Esophagus squamous epithelium (tissue), 5 donors: ENCODE measurements around the gene IMMT. TPM values are rescaled to one million over a fixed set of nuclear protein-coding genes. Genes with fewer than 3 reads are reported as not detected.
A peak's percentile ranks its signal among the peaks of the same experiment; 100 is the strongest.

ENCODE experiments used
- DNase-seq: peaks from one replicate; lab custom pipeline; 2025; lab: John Stamatoyannopoulos, UW
- H3K27ac ChIP-seq, 4 donors: fragments of 200-600 bp; sonication (generic); one replicate each; pipeline ENCODE4 v1.5.1; 2016 to 2019; ENCODE audit warnings: mild to moderate bottlenecking in 1 of 4
- H3K27me3 ChIP-seq, 4 donors: fragments of 200-600 bp; sonication (generic); 1 replicate in 3 of 4; 2 replicates in 1 of 4; pipeline versions ENCODE4 v1.5.1 to v1.6.0; 2017 to 2021; ENCODE audit warnings: antibody characterized with exemption in 1 of 4
- H3K36me3 ChIP-seq, 3 donors: fragments of 200-600 bp; sonication (generic); one replicate each; pipeline ENCODE4 v1.5.1; 2016 to 2019
- H3K4me1 ChIP-seq, 3 donors: fragments of 200-600 bp; sonication (generic); one replicate each; pipeline ENCODE4 v1.5.1; 2017 to 2019
- H3K4me3 ChIP-seq, 4 donors: fragments of 200-600 bp; sonication (generic); 1 replicate in 3 of 4; 2 replicates in 1 of 4; pipeline ENCODE4 v1.5.1; 2016 to 2019; ENCODE audit warnings: mild to moderate bottlenecking in 2 of 4, moderate library complexity in 1 of 4
- H3K9me3 ChIP-seq, 3 donors: fragments of 200-600 bp; sonication (generic); one replicate each; pipeline ENCODE4 v1.5.1; 2016 to 2019
- POLR2A ChIP-seq, 4 donors: fragments of 450-650 bp; IDR thresholded peaks; one replicate each; pipeline ENCODE4 v1.6.1; 2017; ENCODE audit warnings: antibody characterized with exemption in 4 of 4, mild to moderate bottlenecking in 4 of 4, moderate library complexity in 3 of 4
- WGBS, 2 donors: methylation state at CpG; one replicate each; pipeline ENCODE4 v1.1.5; 2018; 5-methylcytosine and 5-hydroxymethylcytosine counted together
- intact Hi-C: fragments of 100-400 bp; cut with DNase I; formaldehyde crosslinking; loops from one replicate; pipeline ENCODE4 v1.15.0; 2022
- total RNA-seq, 4 donors: library from RNA; depleted of rRNA; stranded (reverse); fragments of >200 nt; gene quantifications; one replicate each; pipeline ENCODE4 v1.1.0, GENCODE V29; 2016
- TF ChIP-seq, protein P1 (sequence below), 6 experiments: fragments of 450-650 bp in 4 of 6; fragments of 200-600 bp in 2 of 6; sonication (generic) in 2 of 6; IDR thresholded peaks; one replicate each; pipeline ENCODE4 v1.5.1; 2016 to 2019; ENCODE audit warnings: antibody characterized with exemption in 6 of 6, mild to moderate bottlenecking in 4 of 6, moderate library complexity in 4 of 6
- donor health status: DM: yes; HTN: yes; CAD: no.

IMMT gene
- total RNA-seq, 4 donors from 2014 or later: 40.1 to 55.1 (median 49.0) TPM

DNA sequence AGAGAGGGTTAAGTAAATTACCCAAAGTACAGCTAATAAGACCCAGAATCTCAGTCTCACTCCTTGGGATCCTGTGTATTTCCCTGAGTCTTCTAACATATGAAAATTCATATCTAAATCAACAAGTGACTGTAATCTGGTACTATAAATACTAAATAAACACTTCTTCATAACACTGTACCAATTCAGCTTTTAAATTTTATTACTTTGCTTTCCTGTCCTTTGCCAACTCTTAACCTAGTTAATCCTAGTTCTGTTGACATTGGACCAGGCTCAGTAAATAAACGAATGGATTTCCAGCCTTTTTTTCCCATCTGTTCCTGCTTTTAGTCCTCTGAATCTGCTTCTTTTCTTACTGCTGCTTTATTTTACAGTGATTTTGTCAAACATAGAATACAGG is 17.8 kb upstream of the IMMT start:
- TF ChIP-seq, protein P1, sequence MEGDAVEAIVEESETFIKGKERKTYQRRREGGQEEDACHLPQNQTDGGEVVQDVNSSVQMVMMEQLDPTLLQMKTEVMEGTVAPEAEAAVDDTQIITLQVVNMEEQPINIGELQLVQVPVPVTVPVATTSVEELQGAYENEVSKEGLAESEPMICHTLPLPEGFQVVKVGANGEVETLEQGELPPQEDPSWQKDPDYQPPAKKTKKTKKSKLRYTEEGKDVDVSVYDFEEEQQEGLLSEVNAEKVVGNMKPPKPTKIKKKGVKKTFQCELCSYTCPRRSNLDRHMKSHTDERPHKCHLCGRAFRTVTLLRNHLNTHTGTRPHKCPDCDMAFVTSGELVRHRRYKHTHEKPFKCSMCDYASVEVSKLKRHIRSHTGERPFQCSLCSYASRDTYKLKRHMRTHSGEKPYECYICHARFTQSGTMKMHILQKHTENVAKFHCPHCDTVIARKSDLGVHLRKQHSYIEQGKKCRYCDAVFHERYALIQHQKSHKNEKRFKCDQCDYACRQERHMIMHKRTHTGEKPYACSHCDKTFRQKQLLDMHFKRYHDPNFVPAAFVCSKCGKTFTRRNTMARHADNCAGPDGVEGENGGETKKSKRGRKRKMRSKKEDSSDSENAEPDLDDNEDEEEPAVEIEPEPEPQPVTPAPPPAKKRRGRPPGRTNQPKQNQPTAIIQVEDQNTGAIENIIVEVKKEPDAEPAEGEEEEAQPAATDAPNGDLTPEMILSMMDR (IDR thresholded peaks at IDR 0.05): no peak
- TF ChIP-seq POLR2A (IDR thresholded peaks at IDR 0.05): no peak
- no peak overlapping the region for H3K4me3 ChIP-seq
- peaks cover 9 to 65% (median 18%) of the 10 kb centered on the region in 3 donors for H3K36me3 ChIP-seq
- H3K9me3 ChIP-seq: no peaks in the 10 kb centered on the region
- peak overlapping the region in 1 of 4 donors; percentile 9 for H3K27ac ChIP-seq
- intact Hi-C loops: no loop called here
- H3K4me1 ChIP-seq: peaks cover 0 to 17% (median 0%) of the 10 kb centered on the region in 3 donors
- 22 to 40% methylated on average over 1 of the region's 1 CpG for WGBS, 2 donors
- H3K27me3 ChIP-seq: no peaks in the 10 kb centered on the region
- DNase-seq: no peak

DNA sequence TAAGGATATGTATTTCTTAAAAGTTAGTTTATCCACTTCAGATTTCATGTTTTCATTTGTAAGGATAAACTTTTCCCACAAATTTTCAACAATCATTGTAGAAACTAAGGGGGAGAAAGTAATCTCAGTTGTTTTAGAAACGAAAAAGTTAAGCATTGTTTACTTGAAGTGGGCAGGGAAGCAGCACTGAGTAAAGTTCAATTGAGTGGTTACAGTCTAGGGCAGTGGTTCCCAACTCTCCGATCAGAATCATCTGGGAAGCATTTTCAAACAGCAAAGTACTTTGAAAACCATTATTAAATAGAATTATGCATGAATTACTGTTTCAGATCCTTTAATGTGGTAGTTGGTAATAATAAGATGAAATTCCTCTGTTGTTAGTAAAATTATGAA is 16.5 kb upstream of the IMMT start:
- DNase-seq: no peak
- WGBS, 2 donors: 81 to 87% methylated on average over 2 of the region's 2 CpGs
- intact Hi-C loops: no loop called here
- Histone ChIP-seq H3K27ac (no peak overlapping the region), H3K36me3 (peaks cover 18 to 78% (median 18%) of the 10 kb centered on the region in 3 donors), H3K4me1 (peaks cover 0 to 17% (median 0%) of the 10 kb centered on the region in 3 donors), H3K4me3 (no peak overlapping the region), H3K9me3 (no peaks in the 10 kb centered on the region), H3K27me3 (no peaks in the 10 kb centered on the region)
- TF ChIP-seq, protein P1 (IDR thresholded peaks at IDR 0.05): no peak
- no peak for TF ChIP-seq POLR2A (IDR thresholded peaks at IDR 0.05)

DNA sequence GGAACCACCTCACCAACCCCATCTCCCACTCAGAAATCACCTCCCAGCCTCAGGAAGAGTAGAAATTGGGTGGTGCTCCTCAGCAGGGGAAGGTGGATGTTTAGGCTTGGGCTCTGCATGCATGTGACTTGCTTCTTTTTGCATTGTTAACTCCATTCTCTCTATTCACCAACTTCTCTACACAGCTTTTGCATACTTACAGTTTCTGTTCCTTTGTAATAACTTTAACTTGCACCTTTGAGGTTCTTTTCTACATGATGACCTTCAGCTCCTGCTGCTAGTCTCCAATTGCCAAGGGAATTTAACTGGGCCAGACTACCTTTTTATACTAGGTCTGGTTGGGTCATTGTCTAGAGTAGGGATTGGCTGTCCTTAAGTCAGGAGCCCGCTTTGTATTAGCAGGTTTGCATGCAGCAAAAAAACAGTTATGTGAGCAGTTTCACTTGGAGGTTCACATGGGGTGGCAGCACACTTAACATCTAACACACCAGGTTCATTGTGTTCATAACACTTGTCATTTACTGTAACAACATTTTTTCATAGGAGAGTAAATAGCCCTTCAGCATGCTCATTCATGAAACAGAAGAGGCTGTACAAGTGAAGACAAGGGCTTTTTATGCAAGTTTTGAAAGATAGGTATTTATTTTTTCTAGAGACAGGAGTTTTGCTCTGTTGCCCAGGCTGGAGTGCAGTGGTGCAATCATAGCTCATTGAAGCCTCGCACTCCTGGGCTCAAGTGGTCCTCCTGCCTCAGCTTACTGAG is 16.0 kb upstream of the IMMT start:
- Histone ChIP-seq H3K27ac (no peak overlapping the region), H3K4me3 (no peak overlapping the region), H3K4me1 (peaks cover 0 to 17% (median 0%) of the 10 kb centered on the region in 3 donors), H3K27me3 (no peaks in the 10 kb centered on the region), H3K36me3 (peaks cover 18 to 83% (median 18%) of the 10 kb centered on the region in 3 donors), H3K9me3 (no peaks in the 10 kb centered on the region)
- TF ChIP-seq POLR2A (IDR thresholded peaks at IDR 0.05): no peak
- TF ChIP-seq, protein P1 (IDR thresholded peaks at IDR 0.05): no peak
- WGBS, 2 donors: 89% methylated on average over 2 of the region's 2 CpGs
- intact Hi-C loops: no loop called here
- no peak for DNase-seq

DNA sequence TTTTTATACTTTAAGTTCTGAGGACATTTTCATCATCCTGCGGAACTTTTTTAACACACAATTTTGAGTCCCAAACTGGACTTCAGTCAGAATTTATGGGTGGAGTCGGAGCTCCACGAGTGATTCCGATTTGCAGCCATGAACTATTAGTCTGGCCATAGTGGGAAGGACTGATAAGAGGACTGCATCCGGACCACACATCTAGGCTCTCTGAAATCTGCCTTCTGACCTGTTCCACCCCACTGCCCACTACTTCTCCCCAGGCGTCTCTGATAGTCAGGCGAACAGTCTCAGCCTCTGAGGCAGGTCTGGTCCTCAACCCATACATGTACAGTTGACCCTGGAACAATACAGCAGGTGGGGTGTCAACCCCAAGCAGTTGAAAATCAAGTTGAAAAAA is 9.2 kb upstream of the IMMT start:
- no peak overlapping the region for H3K27ac ChIP-seq
- 80 to 82% methylated on average over 7 of the region's 7 CpGs for WGBS, 2 donors
- H3K4me1 ChIP-seq: peaks cover 4 to 28% (median 12%) of the 10 kb centered on the region in 3 donors
- TF ChIP-seq POLR2A (IDR thresholded peaks at IDR 0.05): no peak
- TF ChIP-seq, protein P1 (IDR thresholded peaks at IDR 0.05): no peak
- no peak for DNase-seq
- no peaks in the 10 kb centered on the region for H3K27me3 ChIP-seq
- intact Hi-C loops: no loop called here
- H3K9me3 ChIP-seq: no peaks in the 10 kb centered on the region
- no peak overlapping the region for H3K4me3 ChIP-seq
- peaks cover 7 to 44% (median 13%) of the 10 kb centered on the region in 3 donors for H3K36me3 ChIP-seq

DNA sequence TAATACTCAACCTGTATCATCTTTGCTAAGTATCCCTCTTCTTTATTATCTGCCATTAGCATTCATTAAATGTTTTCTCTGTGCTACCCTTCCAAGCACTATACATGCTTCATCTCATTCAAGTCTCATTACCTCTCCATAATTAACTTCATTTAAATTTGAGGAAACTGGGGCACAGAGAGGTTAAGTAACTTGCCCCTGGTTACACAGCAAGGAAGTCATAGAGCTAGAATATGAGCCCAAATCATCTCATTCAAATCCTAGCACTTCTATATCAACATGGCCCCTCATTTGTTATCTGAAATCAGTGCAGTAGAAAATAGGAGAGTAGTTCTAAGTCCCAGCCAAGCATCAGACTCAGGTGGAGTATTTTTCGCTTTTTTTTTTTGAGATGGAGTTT is 8.4 kb upstream of the IMMT start:
- intact Hi-C loops: no loop called here
- no peak overlapping the region for H3K27ac ChIP-seq
- no peak for DNase-seq
- H3K9me3 ChIP-seq: no peaks in the 10 kb centered on the region
- TF ChIP-seq, protein P1 (IDR thresholded peaks at IDR 0.05): no peak
- no peak overlapping the region for H3K4me3 ChIP-seq
- H3K4me1 ChIP-seq: peaks cover 4 to 33% (median 12%) of the 10 kb centered on the region in 3 donors
- H3K27me3 ChIP-seq: no peaks in the 10 kb centered on the region
- peaks cover 6 to 35% (median 13%) of the 10 kb centered on the region in 3 donors for H3K36me3 ChIP-seq
- 88 to 100% methylated on average over 1 of the region's 1 CpG for WGBS, 2 donors
